Measurements from ENCODE around the gene FALEC.

DNA sequence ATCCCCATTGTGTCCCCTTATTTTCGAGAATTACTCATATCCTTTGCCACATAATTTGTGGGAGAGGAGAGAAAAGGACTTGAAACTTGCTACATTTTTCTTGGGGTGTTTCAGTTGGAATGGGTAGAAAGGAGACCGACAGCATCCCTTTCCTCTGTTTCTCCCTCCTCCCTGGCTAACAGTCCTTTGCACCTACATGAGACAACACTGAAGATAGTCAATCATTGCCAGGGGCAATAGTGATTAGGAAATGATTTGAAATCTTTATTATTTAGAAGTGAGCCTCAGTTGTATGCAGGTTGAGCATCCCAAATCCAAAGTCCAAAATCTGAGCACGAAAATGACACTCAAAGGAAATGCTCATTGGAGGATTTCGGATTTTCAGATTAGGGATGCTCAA lies 36.2 kb upstream of the FALEC start:
- TF ChIP-seq, protein P1, sequence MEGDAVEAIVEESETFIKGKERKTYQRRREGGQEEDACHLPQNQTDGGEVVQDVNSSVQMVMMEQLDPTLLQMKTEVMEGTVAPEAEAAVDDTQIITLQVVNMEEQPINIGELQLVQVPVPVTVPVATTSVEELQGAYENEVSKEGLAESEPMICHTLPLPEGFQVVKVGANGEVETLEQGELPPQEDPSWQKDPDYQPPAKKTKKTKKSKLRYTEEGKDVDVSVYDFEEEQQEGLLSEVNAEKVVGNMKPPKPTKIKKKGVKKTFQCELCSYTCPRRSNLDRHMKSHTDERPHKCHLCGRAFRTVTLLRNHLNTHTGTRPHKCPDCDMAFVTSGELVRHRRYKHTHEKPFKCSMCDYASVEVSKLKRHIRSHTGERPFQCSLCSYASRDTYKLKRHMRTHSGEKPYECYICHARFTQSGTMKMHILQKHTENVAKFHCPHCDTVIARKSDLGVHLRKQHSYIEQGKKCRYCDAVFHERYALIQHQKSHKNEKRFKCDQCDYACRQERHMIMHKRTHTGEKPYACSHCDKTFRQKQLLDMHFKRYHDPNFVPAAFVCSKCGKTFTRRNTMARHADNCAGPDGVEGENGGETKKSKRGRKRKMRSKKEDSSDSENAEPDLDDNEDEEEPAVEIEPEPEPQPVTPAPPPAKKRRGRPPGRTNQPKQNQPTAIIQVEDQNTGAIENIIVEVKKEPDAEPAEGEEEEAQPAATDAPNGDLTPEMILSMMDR (optimal IDR thresholded peaks at IDR 0.05 in 1 of 3, IDR thresholded peaks at IDR 0.05 in 1 of 3, conservative IDR thresholded peaks at IDR 0.05 in 1 of 3; ENCODE audit: extremely low read depth in 1 of 3, insufficient read depth in 2 of 3, low read length in 3 of 3), result no peak
- TF ChIP-seq EZH2 (IDR thresholded peaks at IDR 0.05; ENCODE audit: low read length), result no peak
